GM13977 (cell line): ENCODE results near the gene SMARCC1.

ENCODE experiments used
- DNase-seq: peaks from one replicate; pipeline ENCODE4 v3.0.0; 2012; ENCODE audit warnings: low spot score
- CTCF ChIP-seq: IDR thresholded peaks from 2 replicates; pipeline ENCODE4 v1.5.1; 2012; ENCODE audit warnings: mild to moderate bottlenecking, control low read depth; ENCODE audit not compliant: insufficient read depth; ENCODE audit errors: extremely low read depth, missing control alignments
- in situ Hi-C: fragments of 300-500 bp; cut with MboI; formaldehyde crosslinking; loops from one replicate; pipeline ENCODE4 v1.12.0; 2022; ENCODE audit warnings: low sequenced_read_pairs, low pct_unique_long_range_greater_than_20kb, mixed read lengths, inconsistent platforms; ENCODE audit not compliant: unreplicated experiment

The SMARCC1 gene

GRCh38 chr3:47791193-47791855 lies 9.6 kb upstream of the SMARCC1 start:
- in situ Hi-C loops: loop anchor here (25.0 kb wide), 1 partner anchor 379 kb away; no protein-coding TSS in a partner anchor
- no peak for DNase-seq
- TF ChIP-seq CTCF: no peak

GRCh38 chr3:47783673-47784072 lies 2.0 kb upstream of the SMARCC1 start:
- TF ChIP-seq CTCF: no peak
- DNase-seq: no peak
- in situ Hi-C loops: loop anchor here (25.0 kb wide), 1 partner anchor 371 kb away; no protein-coding TSS in a partner anchor

- in situ Hi-C loops: loop anchor here (25.0 kb wide), 1 partner anchor 370 kb away; no protein-coding TSS in a partner anchor
- no peak for DNase-seq
Measured at GRCh38 chr3:47782446-47783308, 984 bp upstream of the SMARCC1 start.

GRCh38 chr3:47780741-47781684 lies 680 bp downstream of the SMARCC1 start:
- in situ Hi-C loops: loop anchor here (25.0 kb wide), 1 partner anchor 369 kb away; no protein-coding TSS in a partner anchor
- TF ChIP-seq CTCF: no peak
- peak; percentile 72 for DNase-seq

More at GRCh38 chr3:47782446-47783308, 984 bp upstream of the SMARCC1 start:
- no peak for TF ChIP-seq CTCF

GRCh38 chr3:47778746-47779145 lies 2.9 kb downstream of the SMARCC1 start:
- no peak for DNase-seq
- in situ Hi-C loops: loop anchor here (25.0 kb wide), 1 partner anchor 366 kb away; no protein-coding TSS in a partner anchor
- TF ChIP-seq CTCF: no peak

- TF ChIP-seq CTCF: no peak
- no peak for DNase-seq
- in situ Hi-C loops: no loop called here
Measured at GRCh38 chr3:47772788-47773187, 8.9 kb downstream of the SMARCC1 start.
